NCI-H460 (cell line): Measurements from ENCODE around the gene ANGPTL4. TPM values are rescaled to one million over a fixed set of nuclear protein-coding genes. Genes with fewer than 3 reads are reported as not detected.
"Not testable (repeated sequence)": the region's sequence is repeated elsewhere in the genome, so short reads cannot be mapped to it uniquely, and the experiment has no call there.

Experiments used
- DNase-seq: peaks from one replicate; pipeline ENCODE4 v3.0.0-alpha.2; 2016; ENCODE audit warnings: low read depth; ENCODE audit errors: extremely low read depth
- polyA plus RNA-seq: library from polyadenylated mRNA; depleted of rRNA; stranded (reverse); fragments of >200 nt; gene quantifications from 2 replicates; pipeline ENCODE4 v1.2.3, GENCODE V29; 2014; cell fraction: nucleus; rRNA removed
- total RNA-seq: library from RNA; depleted of rRNA; stranded (reverse); fragments of >200 nt; shearing (Covaris generic); gene quantifications from 2 replicates; pipeline ENCODE4 v1.2.3, GENCODE V29; 2014; rRNA removed

Gene ANGPTL4
- 42.5 and 43.0 TPM in 2 replicates for total RNA-seq
- polyA plus RNA-seq, result 53.1 and 59.6 TPM in 2 replicates

GRCh38 chr19:8363803-8364771, at the start of gene ANGPTL4:
Gene ANGPTL4 (plus strand): TSS chr19:8364155. CDS start chr19:8364322, 167 bp downstream.
- DNase-seq, result peak; percentile 64

- DNase-seq, result not testable (repeated sequence)
These were observed 48.8 kb upstream of the ANGPTL4 start for GRCh38 chr19:8314981-8315640.

- DNase-seq, result no peak
These were observed 47.4 kb upstream of the ANGPTL4 start for GRCh38 chr19:8316351-8317125.

GRCh38 chr19:8318835-8319234, 45.1 kb upstream of the ANGPTL4 start:
- DNase-seq, result not testable (repeated sequence)

GRCh38 chr19:8319807-8320520, 44.0 kb upstream of the ANGPTL4 start:
- no peak for DNase-seq

GRCh38 chr19:8320564-8321066, 43.3 kb upstream of the ANGPTL4 start:
- DNase-seq, result no peak

GRCh38 chr19:8321067-8321985, 42.6 kb upstream of the ANGPTL4 start, which contains the start of the genes NDUFA7 and RPS28:
Gene NDUFA7 (minus strand): TSS chr19:8321375. CDS start chr19:8321358, 17 bp downstream.
Gene RPS28 (plus strand): TSS chr19:8321496. CDS start chr19:8321531, 35 bp downstream.
- peak; percentile 91 for DNase-seq

- no peak for DNase-seq
These were observed 41.8 kb upstream of the ANGPTL4 start for GRCh38 chr19:8321986-8322637.

- DNase-seq, result no peak
These were observed 41.3 kb upstream of the ANGPTL4 start for GRCh38 chr19:8322638-8322997.

GRCh38 chr19:8323781-8324185, 40.2 kb upstream of the ANGPTL4 start:
- DNase-seq, result no peak

GRCh38 chr19:8324186-8325050, 39.5 kb upstream of the ANGPTL4 start:
- no peak for DNase-seq

- DNase-seq, result no peak
These were observed 38.5 kb upstream of the ANGPTL4 start for GRCh38 chr19:8325454-8325853.

GRCh38 chr19:8329996-8330395, 34.0 kb upstream of the ANGPTL4 start:
- DNase-seq, result no peak

GRCh38 chr19:8331263-8331845, 32.6 kb upstream of the ANGPTL4 start:
- DNase-seq, result no peak

- DNase-seq, result no peak
These were observed 30.8 kb upstream of the ANGPTL4 start for GRCh38 chr19:8332976-8333766.
